Hematopoietic multipotent progenitor cell treated with erythropoietin and hydrocortisone succinate and interleukin-3 and kit ligand, for 8 days (in vitro differentiated cells): ENCODE data around the gene USP22.

Source experiments
- DNase-seq: peaks from one replicate; pipeline ENCODE4 v3.0.0-alpha.2; 2015

The USP22 gene

DNA sequence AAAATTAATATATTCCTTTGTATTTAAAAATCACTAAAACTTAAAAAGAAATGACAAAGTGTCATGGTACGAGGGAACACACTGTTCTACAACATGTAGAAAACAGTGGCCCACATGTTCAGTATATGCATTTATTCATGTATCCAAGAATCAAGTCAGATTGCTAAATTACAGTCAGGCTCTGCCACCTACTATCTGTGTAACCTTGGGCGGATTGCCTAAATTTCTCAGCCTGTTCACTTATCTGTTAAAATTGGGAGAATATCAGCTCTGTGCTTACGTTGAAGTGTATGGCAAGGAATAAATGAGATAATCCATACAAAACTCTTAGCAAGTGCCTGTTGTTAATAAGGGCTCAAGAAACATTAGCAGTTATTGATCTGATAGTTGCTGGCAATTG, 3.4 kb upstream of the USP22 start:
- DNase-seq, result peak; percentile 59

GRCh38 chr17:21044971-21045370, 2.2 kb upstream of the USP22 start:
- no peak for DNase-seq

GRCh38 chr17:21043296-21044232, 753 bp upstream of the USP22 start:
- peak; percentile 98 for DNase-seq

DNA sequence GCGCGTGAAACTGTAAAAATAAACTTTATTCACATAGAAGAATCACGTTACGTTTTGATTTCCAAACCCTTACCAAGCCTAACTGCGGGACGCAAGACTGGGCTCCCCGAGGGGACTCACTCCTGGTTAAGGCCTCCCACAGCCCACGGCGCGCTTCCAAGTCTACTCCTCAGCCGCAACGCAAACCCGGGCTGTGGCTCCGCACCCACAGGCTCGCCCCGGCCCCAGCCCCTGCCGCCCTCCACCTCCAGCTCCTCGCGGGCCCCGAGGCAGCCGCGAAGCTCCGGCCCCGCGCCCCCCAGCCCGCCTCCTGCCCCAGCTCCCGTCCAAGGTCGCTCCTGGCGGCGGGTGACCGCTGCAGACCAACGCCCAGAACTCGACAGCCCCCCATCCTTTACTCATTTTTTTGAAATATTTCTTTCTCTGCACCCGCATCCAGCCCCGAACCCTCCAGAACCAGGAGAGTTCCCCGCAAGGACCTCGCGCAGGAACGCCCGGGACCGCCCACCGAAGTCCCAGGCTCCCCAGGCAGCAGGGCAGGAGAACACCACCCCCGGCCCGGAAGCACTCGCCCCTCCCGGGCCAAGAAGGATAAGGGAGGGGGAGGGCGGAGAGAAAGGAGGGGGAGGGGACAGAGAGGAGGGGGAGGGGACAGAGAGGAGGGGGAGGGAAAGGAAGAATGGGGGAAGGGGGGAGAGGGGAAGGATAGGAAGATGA, 912 bp downstream of the USP22 start:
- peak; percentile 84 for DNase-seq

- peak; percentile 82 for DNase-seq
These were observed 2.8 kb downstream of the USP22 start for GRCh38 chr17:21039839-21040575.

GRCh38 chr17:21037117-21037803, 5.6 kb downstream of the USP22 start:
- DNase-seq, result no peak

DNA sequence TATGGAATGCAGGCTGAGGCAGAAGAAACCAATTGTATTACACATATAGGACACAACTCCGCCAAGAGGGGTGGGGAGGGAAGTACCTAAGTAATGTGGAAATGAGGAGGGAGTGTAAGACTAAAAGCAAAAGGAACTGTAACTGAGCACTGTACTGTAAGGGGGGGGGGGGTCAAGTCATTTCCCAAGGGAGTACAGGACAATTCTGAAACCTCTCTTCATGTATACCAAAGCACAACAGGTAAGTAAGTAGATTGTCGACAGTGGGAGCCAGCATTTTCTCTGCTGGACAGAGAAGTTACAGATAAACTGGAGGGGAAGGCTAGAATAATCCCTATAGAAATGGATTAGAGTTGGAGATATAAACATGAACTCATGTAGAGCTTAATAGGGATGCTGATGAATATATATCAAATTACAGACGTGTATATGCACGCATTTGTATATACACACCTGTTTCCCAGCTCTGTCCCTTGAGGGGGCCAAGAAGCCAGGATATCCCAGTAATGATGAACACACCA, 6.4 kb downstream of the USP22 start:
- no peak for DNase-seq

DNA sequence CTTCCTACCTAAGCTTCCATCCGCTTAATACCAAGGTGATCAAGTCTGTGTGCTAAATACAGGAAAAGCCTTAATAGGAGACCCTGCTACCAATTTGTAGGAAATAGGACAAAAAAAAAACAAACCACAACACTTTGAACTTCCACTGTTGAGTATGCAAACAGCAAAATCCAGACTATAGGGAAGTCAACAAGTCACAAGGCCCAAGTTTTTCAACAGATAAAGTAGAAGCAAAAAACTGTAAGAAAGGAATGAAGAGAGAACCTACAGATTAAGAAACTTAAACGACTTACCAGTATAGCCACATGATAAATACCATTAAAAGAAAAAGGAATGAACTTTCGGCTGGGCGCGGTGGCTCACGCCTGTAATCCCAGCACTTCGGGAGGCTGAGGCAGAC, 7.4 kb downstream of the USP22 start:
- no peak for DNase-seq

GRCh38 chr17:21034340-21035235, 8.2 kb downstream of the USP22 start:
- no peak for DNase-seq

DNA sequence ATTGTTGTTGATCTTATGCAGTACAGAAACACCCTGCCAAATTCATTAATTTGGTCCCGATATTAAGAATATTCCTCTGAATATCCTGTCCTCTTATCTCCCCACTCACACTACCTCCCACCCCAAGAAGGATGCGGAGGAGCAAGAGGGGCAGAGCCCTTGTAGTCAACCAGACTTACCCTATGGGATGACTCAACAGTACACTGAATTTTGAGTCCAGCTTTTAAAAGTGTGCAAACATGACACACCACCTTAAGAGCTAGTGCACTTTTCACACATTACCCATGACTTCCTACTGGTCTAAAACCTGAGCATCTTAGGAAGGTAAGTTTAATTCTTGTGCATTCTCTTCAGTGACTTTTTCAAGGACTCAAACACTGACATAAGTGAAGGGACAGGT, 9.5 kb downstream of the USP22 start:
- peak; percentile 35 for DNase-seq

DNA sequence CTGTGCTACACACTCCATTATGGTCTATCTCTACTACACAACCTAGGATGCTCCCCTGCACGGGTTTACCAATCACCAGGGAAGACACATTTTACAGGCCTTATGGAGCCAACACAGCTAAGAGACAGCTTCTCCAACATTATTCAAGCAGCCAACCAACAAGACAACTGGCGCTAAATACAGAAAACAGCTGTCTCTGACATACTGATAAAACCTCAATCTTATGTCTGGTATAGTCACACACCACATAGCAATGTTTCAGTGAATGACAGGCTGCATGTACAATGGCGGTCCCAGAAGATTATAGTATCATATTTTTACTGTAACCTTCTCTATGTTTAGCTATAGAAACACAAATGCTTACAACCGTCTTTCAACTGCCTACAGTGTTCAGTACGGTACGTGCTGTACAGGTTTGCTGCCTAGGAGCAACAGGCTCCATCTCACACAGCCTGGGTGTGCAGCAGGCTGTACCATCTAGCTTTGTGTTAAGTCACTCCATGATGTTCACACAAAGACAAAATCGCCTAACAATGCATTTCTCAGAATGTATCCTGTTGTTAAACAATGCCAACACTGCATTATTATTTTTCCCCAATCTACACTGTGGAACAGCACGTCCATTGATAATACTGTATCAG, 10.9 kb downstream of the USP22 start:
- DNase-seq, result no peak

GRCh38 chr17:21030375-21030774, 12.4 kb downstream of the USP22 start:
- DNase-seq, result no peak

- DNase-seq, result no peak
These were observed 13.3 kb downstream of the USP22 start for GRCh38 chr17:21029515-21029914.

GRCh38 chr17:21029036-21029435, 13.8 kb downstream of the USP22 start:
- no peak for DNase-seq

GRCh38 chr17:21028192-21028591, 14.6 kb downstream of the USP22 start:
- DNase-seq, result no peak

DNA sequence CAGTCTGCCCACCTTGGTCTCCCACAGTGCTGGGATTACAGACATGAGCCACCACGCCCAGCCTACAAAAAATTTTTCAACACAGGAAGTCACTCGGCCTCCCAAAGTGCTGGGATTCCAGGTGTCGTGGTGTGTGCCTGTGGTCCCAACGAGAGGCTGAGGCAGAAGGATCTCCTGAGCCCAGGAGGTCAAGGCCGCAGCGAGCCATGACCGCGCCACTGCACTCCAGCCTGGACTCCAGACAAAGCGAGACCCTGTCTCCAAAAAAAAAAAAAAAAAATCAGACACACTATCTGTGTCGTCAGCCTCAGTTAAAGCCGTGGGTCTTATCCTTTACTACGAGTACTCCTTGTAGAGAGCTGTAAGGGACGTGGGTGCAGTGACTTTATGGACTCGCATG, 15.8 kb downstream of the USP22 start:
- no peak for DNase-seq

GRCh38 chr17:21025451-21025850, 17.4 kb downstream of the USP22 start:
- no peak for DNase-seq

GRCh38 chr17:21024024-21024423, 18.8 kb downstream of the USP22 start:
- no peak for DNase-seq

GRCh38 chr17:21021208-21021803, 21.5 kb downstream of the USP22 start:
- DNase-seq, result no peak

DNA sequence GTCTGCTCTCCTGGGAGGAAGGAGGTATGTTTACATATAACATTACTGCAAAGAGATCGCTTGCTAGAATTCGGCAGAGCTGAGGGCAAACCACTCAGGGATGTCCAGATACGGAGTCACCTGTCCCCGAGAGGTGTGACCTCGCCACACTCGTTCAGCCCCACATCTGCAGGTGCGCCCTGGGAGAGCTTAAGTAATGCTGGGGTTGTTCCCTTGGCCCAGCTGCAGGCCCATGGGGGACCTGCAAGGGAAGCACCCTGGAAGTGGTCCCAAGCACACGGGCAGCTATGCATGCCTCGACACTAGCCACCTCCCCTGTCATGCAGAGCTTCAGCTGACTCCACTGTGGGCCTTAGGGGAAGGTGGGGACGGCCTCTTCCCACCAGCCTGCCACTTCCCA, 22.2 kb downstream of the USP22 start:
- DNase-seq, result no peak
